ENCODE measurements around the gene MAN1B1.

Gene MAN1B1

DNA sequence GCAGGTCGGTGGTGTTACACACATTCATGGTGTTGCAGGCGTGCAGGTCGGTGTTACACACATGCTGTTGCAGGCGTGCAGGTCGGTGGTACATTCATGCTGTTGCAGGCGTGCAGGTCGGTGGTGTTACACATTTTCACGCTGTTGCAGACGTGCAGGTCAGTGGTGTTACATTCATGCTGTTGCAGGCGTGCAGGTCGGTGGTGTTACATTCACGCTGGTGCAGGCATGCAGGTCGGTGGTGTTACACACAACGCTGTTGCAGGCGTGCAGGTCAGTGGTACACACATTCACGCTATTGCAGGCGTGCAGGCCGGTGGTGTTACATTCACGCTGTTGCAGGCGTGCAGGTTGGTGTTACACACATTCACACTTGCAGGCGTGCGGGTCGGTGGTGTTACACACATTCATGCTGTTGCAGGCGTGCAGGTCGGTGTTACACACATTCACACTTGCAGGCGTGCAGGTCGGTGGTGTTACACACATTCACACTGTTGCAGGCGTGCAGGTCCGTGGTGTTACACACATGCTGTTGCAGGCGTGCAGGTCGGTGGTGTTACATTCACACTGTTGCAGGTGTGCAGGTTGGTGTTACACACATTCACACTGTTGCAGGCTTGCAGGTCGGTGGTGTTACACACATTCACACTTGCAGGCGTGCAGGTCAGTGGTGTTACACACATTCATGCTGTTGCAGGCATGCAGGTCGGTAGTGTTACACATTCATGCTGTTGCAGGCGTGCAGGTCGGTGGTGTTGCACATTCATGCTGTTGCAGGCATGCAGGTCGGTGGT, 16.6 kb downstream of the MAN1B1 start:
- Histone ChIP-seq H3K4me1 (ENCODE audit: insufficient read depth, poor library complexity, severe bottlenecking) (no peaks in the 10 kb centered on the region), H3K4me3 (ENCODE audit: severe bottlenecking) (no peak overlapping the region), H3K9me3 (ENCODE audit: severe bottlenecking) (no peaks in the 10 kb centered on the region), H3K27ac (ENCODE audit: poor library complexity, severe bottlenecking) (no peak overlapping the region), H3K36me3 (ENCODE audit: low read depth) (peaks cover 55% of the 10 kb centered on the region), H3K27me3 (ENCODE audit: insufficient read depth, poor library complexity, severe bottlenecking) (no peaks in the 10 kb centered on the region)
- TF ChIP-seq, protein P1, sequence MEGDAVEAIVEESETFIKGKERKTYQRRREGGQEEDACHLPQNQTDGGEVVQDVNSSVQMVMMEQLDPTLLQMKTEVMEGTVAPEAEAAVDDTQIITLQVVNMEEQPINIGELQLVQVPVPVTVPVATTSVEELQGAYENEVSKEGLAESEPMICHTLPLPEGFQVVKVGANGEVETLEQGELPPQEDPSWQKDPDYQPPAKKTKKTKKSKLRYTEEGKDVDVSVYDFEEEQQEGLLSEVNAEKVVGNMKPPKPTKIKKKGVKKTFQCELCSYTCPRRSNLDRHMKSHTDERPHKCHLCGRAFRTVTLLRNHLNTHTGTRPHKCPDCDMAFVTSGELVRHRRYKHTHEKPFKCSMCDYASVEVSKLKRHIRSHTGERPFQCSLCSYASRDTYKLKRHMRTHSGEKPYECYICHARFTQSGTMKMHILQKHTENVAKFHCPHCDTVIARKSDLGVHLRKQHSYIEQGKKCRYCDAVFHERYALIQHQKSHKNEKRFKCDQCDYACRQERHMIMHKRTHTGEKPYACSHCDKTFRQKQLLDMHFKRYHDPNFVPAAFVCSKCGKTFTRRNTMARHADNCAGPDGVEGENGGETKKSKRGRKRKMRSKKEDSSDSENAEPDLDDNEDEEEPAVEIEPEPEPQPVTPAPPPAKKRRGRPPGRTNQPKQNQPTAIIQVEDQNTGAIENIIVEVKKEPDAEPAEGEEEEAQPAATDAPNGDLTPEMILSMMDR (IDR thresholded peaks at IDR 0.05; ENCODE audit: poor library complexity, severe bottlenecking) = no peak
- DNase-seq (ENCODE audit: low spot score) = no peak
- ATAC-seq (ENCODE audit: low read depth) = no peak

DNA sequence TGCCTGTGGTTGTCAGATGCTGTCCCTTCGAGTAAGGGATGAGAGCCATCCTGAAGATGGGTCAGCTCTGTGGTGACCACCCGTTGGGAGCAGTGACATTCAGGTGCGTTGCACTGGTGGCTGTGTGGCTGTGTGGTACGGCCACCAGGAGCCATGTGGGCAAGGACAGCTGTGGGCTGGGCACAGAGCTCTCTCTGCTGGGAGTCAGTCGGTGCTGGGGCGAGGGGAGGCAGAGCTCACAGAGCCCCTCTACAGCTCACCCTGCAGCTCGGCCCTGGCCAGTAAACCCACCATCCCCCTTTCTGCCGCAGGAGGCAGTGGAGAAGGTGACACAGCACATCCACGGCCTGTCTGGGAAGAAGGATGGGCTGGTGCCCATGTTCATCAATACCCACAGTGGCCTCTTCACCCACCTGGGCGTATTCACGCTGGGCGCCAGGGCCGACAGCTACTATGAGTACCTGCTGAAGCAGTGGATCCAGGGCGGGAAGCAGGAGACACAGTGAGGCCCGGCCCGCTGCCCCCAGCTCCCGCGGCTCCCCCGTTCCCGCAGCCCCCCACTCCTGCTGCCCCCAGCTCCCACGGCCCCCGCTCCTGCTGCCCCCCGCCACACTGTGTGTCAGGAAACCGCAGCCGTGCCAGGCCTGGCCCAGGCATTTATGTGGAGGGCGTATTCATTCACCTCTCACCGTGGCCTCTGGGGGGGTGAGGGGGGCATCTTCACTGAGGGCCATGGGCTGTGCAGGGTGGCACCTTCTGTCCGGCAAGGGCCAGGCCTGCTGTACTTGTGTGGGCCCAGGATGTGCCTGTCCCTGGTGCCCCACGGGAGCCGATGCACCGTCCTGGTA, 19.3 kb downstream of the MAN1B1 start:
- DNase-seq (ENCODE audit: low spot score) (peak; percentile 61), ATAC-seq (ENCODE audit: low read depth) (no peak)
- Histone ChIP-seq H3K4me3 (ENCODE audit: severe bottlenecking) (no peak overlapping the region), H3K27ac (ENCODE audit: poor library complexity, severe bottlenecking) (no peak overlapping the region), H3K9me3 (ENCODE audit: severe bottlenecking) (no peaks in the 10 kb centered on the region), H3K27me3 (ENCODE audit: insufficient read depth, poor library complexity, severe bottlenecking) (no peaks in the 10 kb centered on the region), H3K4me1 (ENCODE audit: insufficient read depth, poor library complexity, severe bottlenecking) (no peaks in the 10 kb centered on the region), H3K36me3 (ENCODE audit: low read depth) (peaks cover 47% of the 10 kb centered on the region)
- TF ChIP-seq, protein P1 (IDR thresholded peaks at IDR 0.05; ENCODE audit: poor library complexity, severe bottlenecking) = no peak

DNA sequence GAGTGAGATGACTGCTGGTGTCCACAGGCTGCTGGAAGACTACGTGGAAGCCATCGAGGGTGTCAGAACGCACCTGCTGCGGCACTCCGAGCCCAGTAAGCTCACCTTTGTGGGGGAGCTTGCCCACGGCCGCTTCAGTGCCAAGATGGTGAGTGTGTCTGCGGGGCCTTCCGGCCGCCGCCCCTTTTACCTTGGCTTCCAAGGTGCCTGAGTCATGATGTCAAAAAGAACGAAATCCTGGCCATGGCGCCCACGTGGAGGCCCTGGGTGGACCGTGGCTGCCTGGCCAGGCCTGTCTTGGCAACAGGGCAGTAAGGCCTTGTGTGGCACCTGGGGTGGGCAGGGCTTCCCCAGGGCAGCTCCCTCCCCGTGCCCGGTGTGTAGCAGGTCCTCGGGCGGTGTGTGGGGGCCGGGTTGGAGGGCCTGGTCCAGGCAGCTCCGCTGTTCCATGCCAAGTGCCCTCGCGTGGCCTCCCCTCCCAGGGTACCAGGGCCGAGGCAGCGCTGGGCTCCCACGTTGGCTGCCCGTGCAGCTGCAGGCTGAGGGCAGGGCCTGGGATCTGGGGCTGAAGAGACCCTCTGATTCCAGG, 20.0 kb downstream of the MAN1B1 start:
- DNase-seq (ENCODE audit: low spot score) (peak; percentile 70), ATAC-seq (ENCODE audit: low read depth) (no peak; the same call in 2 of the 3 replicates)
- no peak overlapping the region for H3K27ac ChIP-seq (ENCODE audit: poor library complexity, severe bottlenecking)
- H3K36me3 ChIP-seq (ENCODE audit: low read depth) = peaks cover 40% of the 10 kb centered on the region
- TF ChIP-seq, protein P1 (IDR thresholded peaks at IDR 0.05; ENCODE audit: poor library complexity, severe bottlenecking) = no peak
- H3K4me3 ChIP-seq (ENCODE audit: severe bottlenecking) = no peak overlapping the region
- no peaks in the 10 kb centered on the region for H3K9me3 ChIP-seq (ENCODE audit: severe bottlenecking)
- H3K4me1 ChIP-seq (ENCODE audit: insufficient read depth, poor library complexity, severe bottlenecking) = no peaks in the 10 kb centered on the region
- no peaks in the 10 kb centered on the region for H3K27me3 ChIP-seq (ENCODE audit: insufficient read depth, poor library complexity, severe bottlenecking)

DNA sequence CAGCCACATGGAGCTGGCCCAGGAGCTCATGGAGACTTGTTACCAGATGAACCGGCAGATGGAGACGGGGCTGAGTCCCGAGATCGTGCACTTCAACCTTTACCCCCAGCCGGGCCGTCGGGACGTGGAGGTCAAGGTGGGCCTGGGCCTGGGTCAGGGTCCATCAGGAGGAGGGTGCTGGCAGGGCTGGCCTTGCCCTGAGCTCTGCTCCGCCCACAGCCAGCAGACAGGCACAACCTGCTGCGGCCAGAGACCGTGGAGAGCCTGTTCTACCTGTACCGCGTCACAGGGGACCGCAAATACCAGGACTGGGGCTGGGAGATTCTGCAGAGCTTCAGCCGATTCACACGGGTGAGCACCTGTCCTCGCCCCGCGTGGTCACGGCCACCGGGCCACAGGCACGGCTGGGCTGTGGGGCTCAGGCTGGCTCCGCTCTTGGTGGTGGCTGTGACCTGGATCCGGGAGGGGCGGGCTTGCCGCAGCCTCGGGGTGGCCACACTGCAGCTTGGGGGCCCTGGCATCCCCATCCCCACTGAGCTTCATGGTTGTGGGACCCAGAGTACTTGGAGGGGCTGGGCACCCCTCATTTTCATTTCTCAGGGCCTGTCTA, 20.6 kb downstream of the MAN1B1 start:
- Histone ChIP-seq H3K9me3 (ENCODE audit: severe bottlenecking) (no peaks in the 10 kb centered on the region), H3K27me3 (ENCODE audit: insufficient read depth, poor library complexity, severe bottlenecking) (no peaks in the 10 kb centered on the region), H3K27ac (ENCODE audit: poor library complexity, severe bottlenecking) (no peak overlapping the region), H3K36me3 (ENCODE audit: low read depth) (peaks cover 39% of the 10 kb centered on the region), H3K4me3 (ENCODE audit: severe bottlenecking) (no peak overlapping the region), H3K4me1 (ENCODE audit: insufficient read depth, poor library complexity, severe bottlenecking) (no peaks in the 10 kb centered on the region)
- DNase-seq (ENCODE audit: low spot score) = no peak
- TF ChIP-seq, protein P1 (IDR thresholded peaks at IDR 0.05; ENCODE audit: poor library complexity, severe bottlenecking) = no peak
- ATAC-seq (ENCODE audit: low read depth) = no peak
